Tibial nerve (tissue), 4 donors: Measurements from ENCODE around the gene NEO1.

Experiments used
- EP300 ChIP-seq, 2 donors: sonication (generic); formaldehyde crosslinking; IDR thresholded peaks; one replicate each; pipeline ENCODE4 v1.6.1; 2017; ENCODE audit warnings: antibody characterized with exemption in 2 of 2, mild to moderate bottlenecking in 1 of 2
- TF ChIP-seq, protein P1 (sequence below), 5 experiments: fragments of 200-600 bp in 3 of 5; fragments of 450-650 bp in 2 of 5; sonication (generic) in 3 of 5; IDR thresholded peaks; one replicate each; pipeline ENCODE4 v1.5.1; 2016 to 2019; ENCODE audit warnings: antibody characterized with exemption in 5 of 5, mild to moderate bottlenecking in 3 of 5, moderate library complexity in 2 of 5

DNA sequence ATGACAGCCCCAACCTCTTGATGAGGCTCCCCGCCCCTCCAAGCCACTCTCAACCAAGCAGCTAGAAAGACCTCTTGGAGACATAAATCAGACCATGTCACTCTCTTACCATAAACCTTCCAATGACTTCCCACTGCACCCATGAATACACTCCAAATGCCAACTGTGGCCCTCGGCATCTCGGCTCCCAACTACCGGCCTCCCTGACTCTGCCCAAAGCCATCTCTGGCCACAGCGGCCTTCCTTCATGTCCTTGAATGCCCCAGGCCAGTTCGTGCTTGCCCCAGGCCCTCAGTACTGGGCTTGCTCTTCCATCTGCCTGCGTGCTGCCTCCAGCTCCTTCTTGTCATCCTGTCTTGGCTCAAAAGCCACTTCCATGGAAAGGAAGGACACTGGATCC is 284.5 kb downstream of the NEO1 start:
- TF ChIP-seq, protein P1, sequence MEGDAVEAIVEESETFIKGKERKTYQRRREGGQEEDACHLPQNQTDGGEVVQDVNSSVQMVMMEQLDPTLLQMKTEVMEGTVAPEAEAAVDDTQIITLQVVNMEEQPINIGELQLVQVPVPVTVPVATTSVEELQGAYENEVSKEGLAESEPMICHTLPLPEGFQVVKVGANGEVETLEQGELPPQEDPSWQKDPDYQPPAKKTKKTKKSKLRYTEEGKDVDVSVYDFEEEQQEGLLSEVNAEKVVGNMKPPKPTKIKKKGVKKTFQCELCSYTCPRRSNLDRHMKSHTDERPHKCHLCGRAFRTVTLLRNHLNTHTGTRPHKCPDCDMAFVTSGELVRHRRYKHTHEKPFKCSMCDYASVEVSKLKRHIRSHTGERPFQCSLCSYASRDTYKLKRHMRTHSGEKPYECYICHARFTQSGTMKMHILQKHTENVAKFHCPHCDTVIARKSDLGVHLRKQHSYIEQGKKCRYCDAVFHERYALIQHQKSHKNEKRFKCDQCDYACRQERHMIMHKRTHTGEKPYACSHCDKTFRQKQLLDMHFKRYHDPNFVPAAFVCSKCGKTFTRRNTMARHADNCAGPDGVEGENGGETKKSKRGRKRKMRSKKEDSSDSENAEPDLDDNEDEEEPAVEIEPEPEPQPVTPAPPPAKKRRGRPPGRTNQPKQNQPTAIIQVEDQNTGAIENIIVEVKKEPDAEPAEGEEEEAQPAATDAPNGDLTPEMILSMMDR (IDR thresholded peaks at IDR 0.05): no peak
- no peak for TF ChIP-seq EP300 (IDR thresholded peaks at IDR 0.05)
